GM23248 (cell line): ENCODE measurements around the gene LZTFL1.

ENCODE experiments used
- EZH2 ChIP-seq: fragments of 200-600 bp; sonication (generic); IDR thresholded peaks from 2 replicates; pipeline ENCODE4 v1.6.1; 2018; ENCODE audit warnings: antibody characterized with exemption, mild to moderate bottlenecking; ENCODE audit not compliant: insufficient read depth, poor library complexity, severe bottlenecking
- EZH2phosphoT487 ChIP-seq: fragments of 200-600 bp; sonication (generic); IDR thresholded peaks from 2 replicates; pipeline ENCODE4 v1.6.1; 2018; ENCODE audit warnings: antibody characterized with exemption, moderate library complexity, mild to moderate bottlenecking, low read depth; ENCODE audit not compliant: insufficient read depth

- TF ChIP-seq EZH2phosphoT487 (no peak), EZH2 (no peak)
Observed at GRCh38 chr3:45861043-45861719, 19.3 kb upstream of the LZTFL1 start.
